Stomach (tissue), 4 donors: ENCODE results near the gene ELAC1.

ENCODE experiments used
- CTCF ChIP-seq, 7 experiments: fragments of 450-650 bp in 4 of 7; fragments of 200-600 bp in 3 of 7; sonication (generic) in 3 of 7; IDR thresholded peaks; one replicate each; pipeline ENCODE4 v1.5.1; 2016 to 2019; ENCODE audit warnings: antibody characterized with exemption in 7 of 7, control low read depth in 2 of 7, mild to moderate bottlenecking in 1 of 7
- POLR2A ChIP-seq, 4 donors: fragments of 450-650 bp; IDR thresholded peaks; one replicate each; pipeline ENCODE4 v1.6.1; 2016; ENCODE audit warnings: antibody characterized with exemption in 4 of 4, control low read depth in 2 of 4, mild to moderate bottlenecking in 1 of 4, moderate library complexity in 1 of 4

GRCh38 chr18:51011709-51012108, 43.9 kb downstream of the ELAC1 start:
- TF ChIP-seq CTCF (IDR thresholded peaks at IDR 0.05) = no peak
- TF ChIP-seq POLR2A (IDR thresholded peaks at IDR 0.05) = no peak
